H9 (cell line): Measurements from ENCODE around the gene MUL1. TPM values are rescaled to one million over a fixed set of nuclear protein-coding genes. Genes with fewer than 3 reads are reported as not detected.

Experiments used
- DNase-seq: peaks from one replicate; pipeline ENCODE4 v3.0.0-alpha.2; 2017
- H2AFZ ChIP-seq: one replicate; pipeline ENCODE4 v1.6.1; 2013; ENCODE audit warnings: mild to moderate bottlenecking, low read length, control low read depth, moderate library complexity
- H2AK5ac ChIP-seq: 2 replicates; pipeline ENCODE4 v1.6.1; 2013; ENCODE audit warnings: low read length, control low read depth, mixed read lengths; ENCODE audit not compliant: insufficient read length
- H2BK120ac ChIP-seq: one replicate; pipeline ENCODE4 v1.6.1; 2013; ENCODE audit warnings: low read depth, mild to moderate bottlenecking, low read length, control low read depth, inconsistent platforms; ENCODE audit not compliant: poor library complexity, severe bottlenecking
- H2BK12ac ChIP-seq: 2 replicates; pipeline ENCODE4 v1.6.1; 2013; ENCODE audit warnings: low read length, control low read depth, mixed read lengths, low read depth; ENCODE audit not compliant: insufficient read length
- H2BK15ac ChIP-seq: 2 replicates; pipeline ENCODE4 v1.6.1; 2013; ENCODE audit warnings: low read depth, low read length, control low read depth
- H2BK20ac ChIP-seq: one replicate; pipeline ENCODE4 v1.6.1; 2013; ENCODE audit warnings: low read depth, mild to moderate bottlenecking, low read length, control low read depth, inconsistent platforms; ENCODE audit not compliant: poor library complexity, severe bottlenecking
- H2BK5ac ChIP-seq: 2 replicates; pipeline ENCODE4 v1.6.1; 2013; ENCODE audit warnings: low read length, control low read depth, mixed read lengths; ENCODE audit not compliant: insufficient read length
- H3K14ac ChIP-seq: 2 replicates; pipeline ENCODE4 v1.6.1; 2013; ENCODE audit warnings: low read length, control low read depth; ENCODE audit not compliant: insufficient read depth
- H3K18ac ChIP-seq: 2 replicates; pipeline ENCODE4 v1.6.1; 2013; ENCODE audit warnings: low read depth, mild to moderate bottlenecking, mixed read lengths, low read length, control low read depth; ENCODE audit not compliant: insufficient read length
- H3K23ac ChIP-seq: 2 replicates; pipeline ENCODE4 v1.6.1; 2013; ENCODE audit warnings: low read length, control low read depth, mixed read lengths, low read depth; ENCODE audit not compliant: insufficient read length
- H3K23me2 ChIP-seq: 2 replicates; pipeline ENCODE4 v1.6.1; 2013; ENCODE audit warnings: low read depth, mild to moderate bottlenecking, mixed read lengths, low read length, control low read depth; ENCODE audit not compliant: insufficient read length, poor library complexity, severe bottlenecking
- H3K27ac ChIP-seq: 2 replicates; pipeline ENCODE4 v1.5.1; 2013; ENCODE audit warnings: low read length, control low read depth, mixed read lengths, low read depth; ENCODE audit not compliant: insufficient read length
- H3K27me3 ChIP-seq: 2 replicates; pipeline ENCODE4 v1.6.1; 2013; ENCODE audit warnings: low read length, control low read depth, inconsistent platforms; ENCODE audit not compliant: insufficient read depth
- H3K4ac ChIP-seq: 2 replicates; pipeline ENCODE4 v1.6.1; 2013; ENCODE audit warnings: low read depth, mild to moderate bottlenecking, control low read depth, inconsistent platforms, low read length, moderate library complexity
- H3K4me1 ChIP-seq: 2 replicates; pipeline ENCODE4 v1.6.1; 2013; ENCODE audit warnings: low read length, control low read depth, inconsistent platforms; ENCODE audit not compliant: insufficient read depth
- H3K4me2 ChIP-seq: 2 replicates; pipeline ENCODE4 v1.6.1; 2013; ENCODE audit warnings: low read length, control low read depth, mixed read lengths; ENCODE audit not compliant: insufficient read length, insufficient read depth
- H3K56ac ChIP-seq: 2 replicates; pipeline ENCODE4 v1.6.1; 2013; ENCODE audit warnings: low read depth, mild to moderate bottlenecking, mixed read lengths, low read length, control low read depth; ENCODE audit not compliant: insufficient read length
- H3K79me1 ChIP-seq: 2 replicates; pipeline ENCODE4 v1.6.1; 2013; ENCODE audit warnings: low read depth, mild to moderate bottlenecking, moderate library complexity, low read length, control low read depth, inconsistent platforms; ENCODE audit not compliant: insufficient read depth, poor library complexity, severe bottlenecking
- H3K79me2 ChIP-seq: 2 replicates; pipeline ENCODE4 v1.6.1; 2013; ENCODE audit warnings: low read length, control low read depth, inconsistent platforms; ENCODE audit not compliant: insufficient read depth
- H3K9ac ChIP-seq: 2 replicates; pipeline ENCODE4 v1.6.1; 2013; ENCODE audit warnings: low read length, control low read depth, mixed read lengths; ENCODE audit not compliant: insufficient read length; ENCODE audit errors: extremely low read depth
- H3K9me3 ChIP-seq: one replicate; pipeline ENCODE4 v1.6.1; 2013; ENCODE audit warnings: low read depth, low read length, inconsistent platforms; ENCODE audit not compliant: control insufficient read depth
- H3T11ph ChIP-seq: one replicate; pipeline ENCODE4 v1.6.1; 2013; ENCODE audit warnings: mild to moderate bottlenecking, low read length, control low read depth, inconsistent platforms
- H4K20me1 ChIP-seq: one replicate; pipeline ENCODE4 v1.6.1; 2013; ENCODE audit not compliant: control insufficient read depth, insufficient read length, insufficient read depth
- H4K5ac ChIP-seq: 2 replicates; pipeline ENCODE4 v1.6.1; 2013; ENCODE audit warnings: low read depth, mild to moderate bottlenecking, mixed read lengths, low read length, control low read depth; ENCODE audit not compliant: insufficient read length
- H4K8ac ChIP-seq: replicated peaks from 2 replicates; pipeline ENCODE4 v1.6.1; 2013; ENCODE audit warnings: low read length, control low read depth, mixed read lengths, low read depth; ENCODE audit not compliant: insufficient read length
- H4K91ac ChIP-seq: 2 replicates; pipeline ENCODE4 v1.6.1; 2013; ENCODE audit warnings: low read depth, mild to moderate bottlenecking, moderate library complexity, mixed read lengths, low read length, control low read depth; ENCODE audit not compliant: insufficient read length
- H3K27ac Mint-ChIP-seq, 3 experiments: 2 replicates in 2 of 3; 3 replicates in 1 of 3; pipeline ENCODE4 v1.8.0; 2020 to 2021; ENCODE audit warnings: mixed read lengths in 3 of 3, mild to moderate bottlenecking in 1 of 3, moderate library complexity in 1 of 3
- H3K27me3 Mint-ChIP-seq: 2 replicates; pipeline ENCODE4 v1.8.0; 2021; ENCODE audit warnings: low read depth, mild to moderate bottlenecking, moderate library complexity, mixed read lengths
- H3K36me3 Mint-ChIP-seq, 3 experiments: 2 replicates in 2 of 3; 3 replicates in 1 of 3; pipeline ENCODE4 v1.8.0; 2020 to 2021; ENCODE audit warnings: low read depth in 3 of 3, mixed read lengths in 3 of 3; ENCODE audit not compliant: insufficient read depth in 1 of 3
- H3K4me1 Mint-ChIP-seq, 2 experiments: 2 replicates each; pipeline ENCODE4 v1.8.0; 2020; ENCODE audit warnings: mixed read lengths in 2 of 2
- H3K4me3 Mint-ChIP-seq, 2 experiments: 2 replicates in 1 of 2; 3 replicates in 1 of 2; pipeline ENCODE4 v1.8.0; 2020 to 2021; ENCODE audit warnings: mild to moderate bottlenecking in 2 of 2, mixed read lengths in 2 of 2, moderate library complexity in 1 of 2
- H3K9me3 Mint-ChIP-seq, 2 experiments: 2 replicates in 1 of 2; 3 replicates in 1 of 2; pipeline ENCODE4 v1.8.0; 2020; ENCODE audit warnings: mild to moderate bottlenecking in 2 of 2, mixed read lengths in 2 of 2, moderate library complexity in 1 of 2
- CTCF ChIP-seq: fragments of 200-600 bp; sonication (generic); conservative IDR thresholded peaks from 3 replicates; pipeline ENCODE4 v1.8.0; 2021; ENCODE audit warnings: antibody characterized with exemption, mild to moderate bottlenecking
- WGBS: extraction: QIAGEN DNeasy Blood & Tissue Kit; methylation state at CpG from one replicate; pipeline ENCODE4 v1.1.7; 2013; ENCODE audit warnings: missing lambda C conversion rate, low lambda C conversion rate, mixed read lengths; ENCODE audit not compliant: insufficient read length; ENCODE audit errors: extremely low coverage; 5-methylcytosine and 5-hydroxymethylcytosine counted together
- total RNA-seq: library from RNA; stranded (reverse); gene quantifications from 2 replicates; pipeline ENCODE4 v1.2.1, GENCODE V29; 2021

The MUL1 gene
- total RNA-seq, 1 experiment from 2014 or later = 27.1 TPM

GRCh38 chr1:20477348-20478056 lies 30.4 kb downstream of the MUL1 start:
- Histone ChIP-seq H2BK12ac (no peak overlapping the region), H2AK5ac (no peak overlapping the region), H2BK5ac (no peak overlapping the region), H3K27me3 (peaks cover 3% of the 10 kb centered on the region; the same call in 1 of the 2 replicates), H3K18ac (no peak overlapping the region), H2BK15ac (no peak overlapping the region), H3K4me1 (peaks cover 11% of the 10 kb centered on the region; the same call in 1 of the 2 replicates), H3K4ac (no peak overlapping the region), H3K9ac (no peak overlapping the region), H4K91ac (no peak overlapping the region), H3K79me2 (no peaks in the 10 kb centered on the region), H3K23me2 (no peaks in the 10 kb centered on the region), H3K9me3 (no peaks in the 10 kb centered on the region), H3K27ac (no peak overlapping the region), H3K14ac (no peak overlapping the region), H4K8ac (no peak overlapping the region), H3K56ac (no peak overlapping the region), H3K4me2 (no peak overlapping the region), H2BK20ac (no peak overlapping the region), H3K79me1 (no peaks in the 10 kb centered on the region), H4K5ac (no peak overlapping the region), H2BK120ac (no peak overlapping the region), H3T11ph (no peak overlapping the region), H4K20me1 (no peaks in the 10 kb centered on the region), H3K23ac (no peak overlapping the region), H2AFZ (no peak overlapping the region)
- no peak for DNase-seq
- no peak for TF ChIP-seq CTCF
- Mint-ChIP-seq H3K9me3 (no peaks in the 10 kb centered on the region; a peak in 1 of 5 replicates), H3K27me3 (peaks cover 80% of the 10 kb centered on the region), H3K27ac (no peak overlapping the region), H3K4me1 (peaks cover 27 to 46% of the 10 kb centered on the region in 2 experiments), H3K4me3 (no peak overlapping the region), H3K36me3 (no peaks in the 10 kb centered on the region)
- no CpG with 5 or more reads among the region's 10 CpGs for WGBS
